HG02571 (cell line): ENCODE data around the gene CEMIP.

ENCODE experiments used
- ATAC-seq: cut with Tn5 transposase; IDR thresholded peaks from one replicate; pipeline ENCODE4 v1.9.1; 2021; ENCODE audit warnings: mild to moderate bottlenecking, moderate library complexity; ENCODE audit not compliant: unreplicated experiment

Gene CEMIP

DNA sequence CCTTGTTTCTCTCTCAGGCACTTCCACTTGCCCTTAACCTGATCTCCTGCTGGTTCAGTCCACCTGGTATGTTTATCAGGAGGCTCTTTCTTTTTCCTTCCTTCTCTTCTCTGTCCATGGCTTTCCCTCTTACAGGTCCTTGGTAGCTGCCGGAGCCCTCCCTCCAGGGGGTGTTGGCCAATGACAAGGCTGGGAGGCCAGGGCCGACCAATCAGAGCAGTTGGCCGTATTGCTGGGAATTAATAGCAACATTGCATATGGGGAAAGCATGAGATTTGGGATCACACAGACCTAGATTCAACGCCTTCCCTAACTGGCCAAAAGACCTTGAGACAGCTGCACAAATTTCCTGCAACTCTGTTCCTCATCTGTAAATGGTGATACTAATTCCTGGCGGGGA, 62.4 kb downstream of the CEMIP start:
- ATAC-seq, result no peak

DNA sequence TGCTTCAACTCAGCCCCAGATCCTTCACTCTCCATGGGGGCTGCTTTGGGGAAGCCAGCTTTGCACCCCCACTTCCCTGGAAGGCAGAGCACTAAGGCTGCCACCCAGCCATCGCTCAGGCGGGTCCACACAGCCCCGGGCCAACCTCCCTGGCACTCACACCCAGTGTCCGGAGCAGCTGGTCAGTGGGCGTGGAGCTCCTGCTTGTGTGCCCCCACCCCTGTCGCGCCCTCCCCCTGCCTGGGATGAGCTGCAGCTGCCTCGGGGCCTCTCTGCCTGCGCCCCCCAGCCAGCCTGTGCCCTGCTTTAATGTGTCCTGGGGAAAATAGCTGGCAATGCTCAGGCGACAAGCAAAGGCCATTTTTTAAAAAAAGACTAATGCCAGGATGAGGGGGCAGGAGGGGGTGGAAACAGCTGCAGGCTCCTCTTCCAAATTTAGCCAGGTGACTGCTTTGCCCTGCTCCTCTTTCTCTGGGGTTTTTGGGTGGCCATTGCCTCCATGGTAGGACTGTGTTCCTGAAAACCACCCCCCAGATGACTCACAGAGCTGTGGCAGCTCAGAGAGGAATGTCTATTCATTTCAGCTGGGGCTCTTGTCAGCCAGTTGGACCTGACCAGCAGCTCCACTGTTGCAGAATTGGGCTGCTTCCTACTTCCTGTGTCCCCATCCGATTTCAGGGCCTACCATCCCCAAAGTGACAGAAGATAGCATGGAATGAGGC, 65.0 kb downstream of the CEMIP start:
- ATAC-seq, result no peak

DNA sequence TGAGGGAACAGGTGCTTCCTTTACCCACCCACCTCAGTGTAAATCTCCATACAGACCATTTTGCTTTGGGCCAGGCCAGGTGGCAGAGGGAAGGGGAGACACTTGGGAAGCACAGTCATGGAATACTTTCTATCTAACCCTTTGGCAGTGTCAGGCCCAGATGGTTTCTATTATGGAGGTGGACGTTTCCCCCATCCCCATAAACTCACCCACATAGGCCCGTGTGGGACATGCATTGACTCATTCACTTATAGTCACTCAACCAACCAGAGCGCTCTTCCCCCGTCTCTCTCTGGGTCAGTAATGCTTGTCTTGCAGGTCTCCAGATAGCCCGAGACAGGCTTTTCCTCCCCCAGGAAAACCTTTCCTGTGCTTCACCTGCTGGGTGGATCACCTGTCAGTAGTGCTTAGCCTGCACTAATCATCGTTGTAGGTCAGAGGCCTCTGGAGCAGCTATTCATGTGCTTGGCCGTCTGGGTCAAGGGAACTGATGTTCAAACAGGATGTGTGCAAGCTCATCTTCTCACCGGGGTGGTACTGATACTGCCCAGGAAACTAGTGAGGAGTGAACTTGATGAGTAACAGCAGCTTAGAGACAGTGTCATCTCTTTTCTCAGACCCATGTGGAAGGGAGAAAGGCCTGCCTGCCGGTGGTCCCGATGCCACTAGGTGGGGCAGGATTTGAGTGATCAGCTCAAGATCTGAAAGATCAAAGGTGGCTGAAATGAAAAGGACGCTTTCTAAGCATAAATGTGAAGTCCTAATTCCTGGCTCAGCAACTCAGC, 67.1 kb downstream of the CEMIP start:
- ATAC-seq, result no peak

GRCh38 chr15:80849308-80849707, 70.1 kb downstream of the CEMIP start:
- no peak for ATAC-seq

GRCh38 chr15:80850941-80851451, 71.8 kb downstream of the CEMIP start:
- no peak for ATAC-seq

DNA sequence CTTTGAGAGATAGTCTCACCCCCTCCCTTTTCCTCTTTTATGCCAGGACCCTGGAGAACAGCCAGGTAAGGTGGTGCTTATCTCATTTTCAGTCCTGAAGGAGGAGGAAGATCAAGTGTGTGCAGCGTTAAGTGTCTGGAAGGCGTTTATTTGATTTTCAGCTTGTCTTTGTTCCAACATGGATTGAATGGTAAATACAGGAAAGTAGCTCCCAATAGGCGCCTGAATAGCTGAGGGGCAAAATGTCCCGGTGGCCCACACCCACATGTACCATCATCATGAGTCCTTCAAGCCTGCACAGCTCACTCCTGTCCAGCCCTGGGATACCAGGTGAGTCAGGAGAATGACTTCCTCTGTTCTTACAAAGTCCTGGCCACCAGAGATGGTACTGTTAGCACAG, 73.5 kb downstream of the CEMIP start:
- no peak for ATAC-seq

DNA sequence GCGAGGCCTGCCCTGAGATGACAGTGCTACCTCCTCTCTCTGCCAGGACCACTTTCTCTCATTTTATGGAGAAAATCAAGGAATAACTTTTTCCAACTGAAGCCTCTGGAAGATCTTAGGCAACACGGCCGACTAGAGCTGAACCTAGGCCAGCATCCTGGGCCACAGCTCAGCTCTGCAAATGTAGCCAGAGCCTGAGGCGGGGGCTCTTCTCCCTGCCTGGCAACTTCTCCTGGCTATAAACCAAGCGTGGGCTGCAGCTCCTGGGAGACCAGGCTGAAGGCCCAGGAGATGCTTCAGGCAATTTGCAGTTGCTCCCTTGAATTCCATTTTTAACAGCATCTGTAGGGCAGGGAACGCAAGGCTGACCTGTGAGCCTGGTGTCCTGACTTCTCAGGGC, 74.9 kb downstream of the CEMIP start:
- ATAC-seq, result no peak

DNA sequence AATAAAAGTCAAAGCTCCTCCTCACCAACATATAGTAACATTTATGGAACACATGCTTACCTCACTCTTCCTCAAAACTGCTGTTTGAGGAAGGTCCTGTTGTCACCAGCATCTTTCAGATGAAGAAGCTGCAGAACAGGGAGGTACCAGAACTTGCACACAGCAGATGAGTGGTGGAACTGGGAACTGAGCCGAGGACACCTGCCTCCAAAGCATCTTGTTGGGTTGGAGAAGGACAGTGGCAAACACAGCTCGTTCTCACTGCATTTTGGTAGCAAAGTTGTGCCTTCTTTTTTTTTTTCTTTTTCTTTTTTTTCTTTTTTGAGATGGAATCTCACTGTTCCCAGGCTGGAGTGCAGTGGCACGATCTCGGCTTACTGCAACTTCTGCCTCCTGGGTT, 76.0 kb downstream of the CEMIP start:
- no peak for ATAC-seq

DNA sequence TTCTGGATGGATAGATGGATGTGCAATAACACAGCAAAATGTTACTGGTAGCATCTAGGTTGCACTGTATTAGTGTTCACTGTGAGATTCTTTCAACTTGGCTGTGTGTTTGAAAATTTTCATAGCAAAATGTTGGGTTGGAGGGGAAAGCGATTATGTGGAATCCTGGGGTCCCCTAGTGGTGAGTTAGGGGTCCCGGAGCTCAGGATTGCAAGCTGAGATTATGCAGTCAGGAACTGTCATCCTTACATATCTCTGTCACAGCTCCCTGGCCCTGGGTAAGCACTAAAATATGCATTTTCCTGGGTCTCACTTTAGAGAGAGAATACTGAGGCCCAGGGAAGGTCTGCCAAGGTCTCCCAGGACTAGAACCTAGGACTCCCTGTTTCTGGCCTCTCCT, 77.2 kb downstream of the CEMIP start:
- no peak for ATAC-seq

DNA sequence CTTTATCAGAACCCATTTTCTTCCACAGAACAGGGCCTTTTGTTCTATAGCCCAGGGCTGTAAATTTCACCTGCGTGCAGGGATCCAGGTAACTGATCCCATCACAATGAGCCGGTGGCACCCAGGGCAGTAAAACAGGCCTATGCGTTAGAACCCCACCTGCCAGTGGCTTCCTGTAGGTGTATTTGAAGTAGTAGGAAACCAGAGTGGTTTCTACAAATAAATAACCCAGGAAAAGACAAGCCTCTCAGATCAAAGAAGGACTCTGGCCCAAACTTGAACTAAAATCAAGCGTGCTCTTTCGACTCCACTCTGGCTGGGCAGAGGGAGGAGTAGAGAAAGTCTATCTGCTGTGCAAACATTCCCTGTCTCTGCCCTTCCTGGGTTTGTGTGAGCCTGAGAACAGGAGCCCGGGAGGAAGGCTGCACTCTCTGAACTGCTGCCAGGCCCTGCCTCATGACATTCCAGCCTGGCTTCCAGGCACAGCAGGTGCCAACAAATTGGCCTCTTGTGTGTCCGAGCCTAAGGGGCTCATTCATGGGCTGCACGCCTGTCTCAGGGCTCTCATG, 77.7 kb downstream of the CEMIP start:
- ATAC-seq, result no peak

DNA sequence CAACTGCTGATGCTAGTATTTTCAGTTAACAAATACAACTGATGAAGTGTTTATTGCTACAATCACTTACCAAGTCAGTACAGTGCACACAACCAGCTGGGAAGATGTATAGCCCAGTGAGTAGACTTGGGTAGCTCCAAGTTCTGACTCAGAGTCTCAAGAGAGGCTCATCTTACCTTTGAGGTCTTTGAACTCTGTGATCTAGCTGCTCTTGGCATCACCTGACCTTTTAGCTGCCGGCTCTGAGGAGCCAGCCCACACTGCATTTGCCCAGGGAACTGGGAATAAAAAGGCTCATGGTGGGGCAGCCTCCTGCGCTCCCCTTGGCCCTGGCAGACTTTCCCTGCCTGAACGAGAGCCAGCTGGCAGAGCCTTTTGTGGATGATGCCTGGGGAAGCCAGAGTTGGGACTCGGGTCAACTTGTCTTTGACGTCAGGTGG, 82.6 kb downstream of the CEMIP start:
- ATAC-seq, result no peak

- no peak for ATAC-seq
Measured at GRCh38 chr15:80864666-80865065, 85.5 kb downstream of the CEMIP start.

- no peak for ATAC-seq
Measured at GRCh38 chr15:80866936-80867335, 87.8 kb downstream of the CEMIP start.

GRCh38 chr15:80870366-80870765, 91.2 kb downstream of the CEMIP start:
- no peak for ATAC-seq

GRCh38 chr15:80870893-80871292, 91.7 kb downstream of the CEMIP start:
- ATAC-seq, result no peak

DNA sequence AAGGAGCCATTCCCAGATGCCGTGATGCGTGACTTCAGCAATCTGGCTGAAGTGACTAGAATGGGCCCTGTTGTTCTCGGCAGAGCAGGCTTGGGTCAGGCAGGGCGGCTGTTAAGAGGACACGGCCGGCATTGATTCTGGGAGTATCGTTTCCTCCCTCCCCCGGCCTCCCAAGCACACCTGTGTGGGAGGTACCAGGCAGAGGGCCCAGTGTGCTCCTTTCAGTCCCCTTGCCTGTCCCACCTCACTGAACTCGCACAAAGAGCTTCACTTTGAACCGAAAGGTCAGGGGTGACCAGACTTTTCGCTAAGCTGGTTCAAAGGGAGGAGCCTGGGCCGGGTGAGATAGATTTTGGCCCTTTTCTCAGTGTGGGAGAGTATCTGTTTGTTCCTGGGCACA, 92.7 kb downstream of the CEMIP start:
- ATAC-seq, result no peak

DNA sequence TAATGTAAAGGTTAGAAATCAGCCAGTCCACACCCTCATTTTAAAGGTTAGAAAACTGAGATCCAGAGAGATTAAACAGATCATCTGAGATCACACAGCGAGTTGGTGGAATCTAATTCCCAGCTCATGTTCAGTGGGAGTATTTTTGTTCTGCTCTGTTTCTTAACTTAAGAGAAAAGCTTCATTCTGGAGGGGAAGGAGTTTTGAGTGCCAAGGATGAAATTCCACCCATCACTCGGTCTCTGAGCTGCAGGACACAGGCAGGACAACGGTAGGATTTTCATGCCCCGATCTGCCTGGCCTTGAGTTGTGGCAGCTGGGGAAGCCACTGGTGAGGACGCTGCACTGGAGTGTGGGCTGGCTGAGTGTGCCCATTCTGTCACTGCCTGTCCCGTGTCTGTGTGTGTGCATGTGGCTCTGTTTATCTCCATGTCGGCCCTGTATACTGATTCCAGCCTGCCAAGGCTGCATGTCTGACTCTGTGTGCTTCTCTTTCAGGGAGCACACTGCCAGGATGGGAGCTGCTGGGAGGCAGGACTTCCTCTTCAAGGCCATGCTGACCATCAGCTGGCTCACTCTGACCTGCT, 94.3 kb downstream of the CEMIP start:
- ATAC-seq, result no peak

DNA sequence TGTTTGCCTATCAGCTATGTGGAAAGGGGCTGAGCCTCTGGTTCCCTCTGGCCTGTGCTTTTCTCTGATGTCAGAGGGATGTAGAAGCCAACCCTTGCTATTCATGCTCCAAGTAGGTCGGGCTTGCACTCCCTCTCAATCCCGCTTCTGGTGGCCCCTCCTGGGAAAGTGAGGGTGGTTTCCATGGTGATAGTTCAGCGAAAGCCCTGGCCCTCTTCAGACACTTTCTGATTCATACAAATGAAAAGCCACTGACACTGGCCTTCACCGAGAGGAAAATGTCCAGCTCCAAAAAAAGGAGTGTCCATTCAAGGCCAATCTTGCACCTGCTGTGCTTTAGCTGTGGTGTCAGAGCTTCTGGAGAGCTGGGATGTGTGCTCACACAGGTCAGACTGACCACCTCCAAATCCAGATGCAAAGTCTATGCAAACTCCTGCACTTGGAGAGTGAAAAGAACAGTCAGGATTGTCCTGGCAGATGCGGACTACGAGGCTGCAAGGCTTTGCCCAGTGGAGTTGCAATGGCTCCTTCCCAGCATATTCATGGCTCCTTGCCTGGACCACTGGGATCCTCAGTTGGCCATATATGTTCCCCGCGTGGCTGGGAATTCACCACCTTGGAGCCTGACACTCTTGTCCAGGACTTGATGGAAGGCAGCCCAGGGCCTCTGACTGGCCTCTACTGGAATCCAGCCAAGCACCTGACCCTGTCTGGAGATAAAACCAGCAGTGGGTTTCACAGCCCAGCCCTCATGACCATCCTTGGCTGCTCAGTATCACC, 96.6 kb downstream of the CEMIP start:
- no peak for ATAC-seq

DNA sequence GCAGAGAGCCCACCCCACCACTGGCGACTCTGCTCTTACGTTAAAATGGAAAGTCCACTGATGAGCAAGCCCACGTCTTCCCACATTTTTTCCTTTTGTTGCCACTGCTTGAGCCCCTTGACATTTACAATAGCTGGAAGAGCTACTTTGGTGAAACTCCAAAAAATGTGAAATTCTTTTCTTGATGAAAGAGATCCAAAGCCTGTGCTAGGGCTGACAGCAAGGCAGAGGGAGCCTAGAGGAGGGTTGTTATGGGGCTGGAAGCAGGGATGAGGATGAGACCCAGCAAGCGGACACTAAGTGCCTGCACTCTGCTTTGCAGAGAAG, 97.1 kb downstream of the CEMIP start:
- ATAC-seq, result no peak

DNA sequence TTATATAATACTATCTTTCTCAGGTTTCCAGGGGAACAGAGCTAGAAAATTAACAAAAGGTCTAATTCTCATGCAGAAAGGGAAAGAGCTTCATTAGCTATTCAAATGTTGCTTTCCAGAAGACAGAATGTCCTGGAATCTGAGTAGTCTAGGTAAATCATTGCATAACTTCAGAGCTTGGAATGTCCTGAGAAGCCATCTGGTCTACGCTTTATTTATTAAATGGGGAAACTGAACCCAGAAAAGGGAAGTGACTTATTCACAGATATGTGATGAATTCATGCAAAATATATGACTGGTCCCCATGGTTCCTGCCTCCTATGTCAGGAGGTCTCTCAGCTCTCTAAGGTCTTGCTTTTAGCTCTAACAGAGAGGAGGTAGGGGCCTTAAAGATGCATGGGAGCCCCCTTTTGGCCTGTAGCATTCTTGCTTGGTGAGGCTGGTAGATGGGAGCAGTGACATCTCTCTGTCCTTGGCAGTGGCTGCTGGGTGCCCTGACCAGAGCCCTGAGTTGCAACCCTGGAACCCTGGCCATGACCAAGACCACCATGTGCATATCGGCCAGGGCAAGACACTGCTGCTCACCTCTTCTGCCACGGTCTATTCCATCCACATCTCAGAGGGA, 99.2 kb downstream of the CEMIP start:
- no peak for ATAC-seq

- ATAC-seq, result no peak
Measured at GRCh38 chr15:80878867-80879250, 99.7 kb downstream of the CEMIP start.
